Frontal cortex (tissue), 1 donor: ENCODE measurements around the gene NR1I3. TPM values are rescaled to one million over a fixed set of nuclear protein-coding genes. Genes with fewer than 3 reads are reported as not detected.

Experiments
- total RNA-seq: library from RNA; depleted of rRNA; stranded (reverse); fragments of >200 nt; gene quantifications from one replicate; pipeline ENCODE4 v1.2.3, GENCODE V29; 2014

NR1I3 gene
- total RNA-seq, 1 donor from 2014 or later, result not detected

Other genes starting within 250 kb of the NR1I3 start
- gene F11R, start 217.1 kb downstream of the NR1I3 start, total RNA-seq, result 9.4 TPM
- 32.6 TPM for gene TSTD1, start 199.2 kb downstream of the NR1I3 start, total RNA-seq
- gene USF1, start 192.2 kb downstream of the NR1I3 start, total RNA-seq, result 186 TPM
- gene ARHGAP30, start 168.3 kb downstream of the NR1I3 start, total RNA-seq, result 0.82 TPM
- not detected for gene NECTIN4, start 148.6 kb downstream of the NR1I3 start, total RNA-seq
- gene KLHDC9, start 139.8 kb downstream of the NR1I3 start, total RNA-seq, result 4.5 TPM
- 53.8 TPM for gene PFDN2, start 120.2 kb downstream of the NR1I3 start, total RNA-seq
- gene NIT1, start 120.1 kb downstream of the NR1I3 start, total RNA-seq, result 14.7 TPM
- gene DEDD, start 105.5 kb downstream of the NR1I3 start, total RNA-seq, result 21.6 TPM
- gene UFC1, start 84.2 kb downstream of the NR1I3 start, total RNA-seq, result 138 TPM
- 8.2 TPM for gene USP21, start 78.7 kb downstream of the NR1I3 start, total RNA-seq
- 26.5 TPM for gene PPOX, start 71.8 kb downstream of the NR1I3 start, total RNA-seq
- gene B4GALT3, start 60.7 kb downstream of the NR1I3 start, total RNA-seq, result 16.3 TPM
- 0.41 TPM for gene ADAMTS4, start 39.1 kb downstream of the NR1I3 start, total RNA-seq
- gene NDUFS2, start 35.8 kb downstream of the NR1I3 start, total RNA-seq, result 143 TPM
- 2.0 TPM for gene FCER1G, start 22.9 kb downstream of the NR1I3 start, total RNA-seq
- not detected for gene APOA2, start 14.6 kb downstream of the NR1I3 start, total RNA-seq
- 22.4 TPM for gene TOMM40L, start 12.1 kb downstream of the NR1I3 start, total RNA-seq
- gene PCP4L1, start 20.5 kb upstream of the NR1I3 start, total RNA-seq, result 6.9 TPM
- gene MPZ, start 71.8 kb upstream of the NR1I3 start, total RNA-seq, result 1.6 TPM
- gene SDHC, start 76.2 kb upstream of the NR1I3 start, total RNA-seq, result 14.7 TPM
- not detected for gene CFAP126, start 129.7 kb upstream of the NR1I3 start, total RNA-seq